Mammary epithelial cell (primary cell): ENCODE measurements around the gene ZNF654.

Experiments used
- CTCF ChIP-seq, 2 donors: IDR thresholded peaks in 1 of 2; conservative IDR thresholded peaks in 1 of 2; 2 replicates each; pipeline ENCODE4 v1.5.1; 2011 to 2012; ENCODE audit warnings: inconsistent platforms in 2 of 2, low read length in 2 of 2, mild to moderate bottlenecking in 2 of 2, control low read depth in 1 of 2, low read depth in 1 of 2; ENCODE audit not compliant: insufficient read depth in 1 of 2; ENCODE audit errors: extremely low read depth in 1 of 2
- EZH2 ChIP-seq: IDR thresholded peaks from 2 replicates; pipeline ENCODE4 v1.6.1; 2012; ENCODE audit warnings: low read length, inconsistent platforms, borderline replicate concordance

- TF ChIP-seq CTCF (conservative IDR thresholded peaks at IDR 0.05 in 1 of 2, IDR thresholded peaks at IDR 0.05 in 1 of 2; ENCODE audit: extremely low read depth in 1 of 2, insufficient read depth in 1 of 2, low read depth in 1 of 2, low read length in 2 of 2) (no peak), EZH2 (no peak)
Observed at GRCh38 chr3:88082854-88083253, 23.8 kb downstream of the ZNF654 start.
